ENCODE results near the gene TMEM38B.
"Not testable (repeated sequence)": the region's sequence is repeated elsewhere in the genome, so short reads cannot be mapped to it uniquely, and the experiment has no call there.

TMEM38B gene

GRCh38 chr9:105683688-105684275 is 10.6 kb upstream of the TMEM38B start:
- DNase-seq = no peak

- DNase-seq = no peak
Observed at GRCh38 chr9:105686936-105687335, 7.4 kb upstream of the TMEM38B start.

- no peak for DNase-seq
Observed at GRCh38 chr9:105690742-105691141, 3.6 kb upstream of the TMEM38B start.

- DNase-seq = no peak
Observed at GRCh38 chr9:105693435-105694189, 729 bp upstream of the TMEM38B start.

- no peak for DNase-seq
Observed at GRCh38 chr9:105694848-105695581, 674 bp downstream of the TMEM38B start.

- no peak for DNase-seq
Observed at GRCh38 chr9:105696219-105696793, 2.0 kb downstream of the TMEM38B start.

- DNase-seq = no peak
Observed at GRCh38 chr9:105697871-105698270, 3.5 kb downstream of the TMEM38B start.

GRCh38 chr9:105698348-105698870 is 4.1 kb downstream of the TMEM38B start:
- no peak for DNase-seq

- DNase-seq = no peak
Observed at GRCh38 chr9:105700668-105701067, 6.3 kb downstream of the TMEM38B start.

- no peak for DNase-seq
Observed at GRCh38 chr9:105701145-105701544, 6.8 kb downstream of the TMEM38B start.

GRCh38 chr9:105702207-105702606 is 7.9 kb downstream of the TMEM38B start:
- no peak for DNase-seq

GRCh38 chr9:105703638-105704037 is 9.3 kb downstream of the TMEM38B start:
- DNase-seq = not testable (repeated sequence)

GRCh38 chr9:105706156-105706555 is 11.8 kb downstream of the TMEM38B start:
- no peak for DNase-seq

- DNase-seq = no peak
Observed at GRCh38 chr9:105708405-105708804, 14.1 kb downstream of the TMEM38B start.

GRCh38 chr9:105710638-105711037 is 16.3 kb downstream of the TMEM38B start:
- DNase-seq = no peak

- DNase-seq = no peak
Observed at GRCh38 chr9:105711867-105712266, 17.5 kb downstream of the TMEM38B start.

- DNase-seq = no peak
Observed at GRCh38 chr9:105712297-105712696, 18.0 kb downstream of the TMEM38B start.

GRCh38 chr9:105712773-105713172 is 18.4 kb downstream of the TMEM38B start:
- no peak for DNase-seq

- no peak for DNase-seq
Observed at GRCh38 chr9:105713260-105714019, 19.1 kb downstream of the TMEM38B start.

- no peak for DNase-seq
Observed at GRCh38 chr9:105714020-105714331, 19.6 kb downstream of the TMEM38B start.

- no peak for DNase-seq
Observed at GRCh38 chr9:105716146-105716545, 21.8 kb downstream of the TMEM38B start.

- no peak for DNase-seq
Observed at GRCh38 chr9:105722099-105722498, 27.8 kb downstream of the TMEM38B start.

GRCh38 chr9:105725370-105725769 is 31.0 kb downstream of the TMEM38B start:
- no peak for DNase-seq
